T-cell (primary cell): Measurements from ENCODE around the gene LAMC3. TPM values are rescaled to one million over a fixed set of nuclear protein-coding genes. Genes with fewer than 3 reads are reported as not detected.

Source experiments
- ATAC-seq, 4 experiments: fragments of 200-7000 bp in 3 of 4; fragments of 150-1000 bp in 1 of 4; cut with Tn5 transposase; replicated peaks in 1 of 4; 1 replicate in 3 of 4; 2 replicates in 1 of 4; pipeline ENCODE4 v1.10.0; 2021; ENCODE audit warnings: moderate library complexity in 3 of 4, mild to moderate bottlenecking in 2 of 4, moderate number of reproducible peaks in 1 of 4
- CTCF ChIA-PET, 2 donors: fragments of 300-600 bp; sonication (Branson Sonifier 250); formaldehyde crosslinking; loops; one replicate each; lab custom pipeline; 2022; ENCODE audit warnings: antibody characterized with exemption in 2 of 2; lab: Charles Lee
- POLR2A ChIA-PET, 2 donors: fragments of 300-600 bp; sonication (Branson Sonifier 250); formaldehyde crosslinking; loops; one replicate each; lab custom pipeline; 2022; ENCODE audit warnings: antibody characterized with exemption in 2 of 2; lab: Charles Lee
- DNase-seq, 35 experiments: peaks; one replicate each; pipeline versions ENCODE4 v3.0.0 to v3.0.0-alpha.2; 2013 to 2023
- H3K27ac ChIP-seq: one replicate; pipeline ENCODE4 v1.5.1; 2013; ENCODE audit warnings: low read length
- H3K27me3 ChIP-seq, 2 experiments: replicated peaks in 1 of 2; 1 replicate in 1 of 2; 2 replicates in 1 of 2; pipeline versions ENCODE4 v1.6.1 to v1.7.0; 2013; ENCODE audit warnings: low read length in 1 of 2, mixed read lengths in 1 of 2; ENCODE audit not compliant: control insufficient read depth in 2 of 2, insufficient read depth in 2 of 2; ENCODE audit errors: extremely low read depth in 1 of 2
- H3K36me3 ChIP-seq, 2 donors: 1 replicate in 1 of 2; 2 replicates in 1 of 2; pipeline versions ENCODE4 v1.6.1 to v1.7.0; 2013; ENCODE audit warnings: low read length in 1 of 2; ENCODE audit not compliant: control insufficient read depth in 2 of 2, insufficient read depth in 1 of 2; ENCODE audit errors: extremely low read depth in 1 of 2
- H3K4me1 ChIP-seq, 2 experiments: 1 replicate in 1 of 2; 2 replicates in 1 of 2; pipeline versions ENCODE4 v1.6.1 to v1.7.0; 2013; ENCODE audit warnings: low read length in 2 of 2, mixed read lengths in 1 of 2; ENCODE audit not compliant: insufficient read depth in 2 of 2, control insufficient read depth in 1 of 2; ENCODE audit errors: extremely low read depth in 1 of 2
- H3K4me3 ChIP-seq, 2 donors: 1 replicate in 1 of 2; 2 replicates in 1 of 2; pipeline versions ENCODE4 v1.5.1 to v1.7.0; 2013; ENCODE audit warnings: mild to moderate bottlenecking in 2 of 2, low read length in 1 of 2, moderate library complexity in 1 of 2; ENCODE audit not compliant: control insufficient read depth in 1 of 2; ENCODE audit errors: extremely low read depth in 1 of 2
- H3K9me3 ChIP-seq: 2 replicates; pipeline ENCODE4 v1.7.0; 2013
- H3K27ac Mint-ChIP-seq, 2 donors: one replicate each; pipeline ENCODE4 v1.8.0; 2020 to 2021; ENCODE audit warnings: mild to moderate bottlenecking in 2 of 2, mixed read lengths in 2 of 2
- H3K27me3 Mint-ChIP-seq, 2 donors: one replicate each; pipeline ENCODE4 v1.8.0; 2021 to 2022; ENCODE audit warnings: mixed read lengths in 2 of 2
- H3K36me3 Mint-ChIP-seq: one replicate; pipeline ENCODE4 v1.8.0; 2021; ENCODE audit warnings: mixed read lengths
- H3K4me1 Mint-ChIP-seq, 3 donors: one replicate each; pipeline ENCODE4 v1.8.0; 2020 to 2022; ENCODE audit warnings: mixed read lengths in 3 of 3, mild to moderate bottlenecking in 1 of 3
- H3K4me3 Mint-ChIP-seq, 3 donors: one replicate each; pipeline ENCODE4 v1.8.0; 2020 to 2022; ENCODE audit warnings: mild to moderate bottlenecking in 3 of 3, mixed read lengths in 3 of 3, moderate library complexity in 3 of 3
- H3K9me3 Mint-ChIP-seq, 3 donors: one replicate each; pipeline ENCODE4 v1.8.0; 2020 to 2022; ENCODE audit warnings: mixed read lengths in 3 of 3
- WGBS: methylation state at CpG from one replicate; pipeline ENCODE4 v1.1.5; 2013; ENCODE audit warnings: missing lambda C conversion rate; ENCODE audit not compliant: insufficient coverage; 5-methylcytosine and 5-hydroxymethylcytosine counted together
- total RNA-seq, 35 experiments: library from RNA in 6 of 35; stranded (reverse) in 6 of 35; fragments of 120-200 nt in 1 of 35; gene quantifications; one replicate each; pipeline versions ENCODE4 v1.2.1 to v1.2.4 and lab custom pipeline; 2013 to 2026

The LAMC3 gene
- total RNA-seq, 5 donors from 2014 or later (not counting 1 experiment from before 2014, with no cell fraction given) = 0.35 to 3.7 (median 1.8) TPM

GRCh38 chr9:130972277-130972956 lies 36.6 kb upstream of the LAMC3 start:
- H3K36me3 ChIP-seq = no peaks in the 10 kb centered on the region
- DNase-seq (no peak), ATAC-seq (no peak)
- Mint-ChIP-seq H3K27me3 (peaks cover 14 to 36% of the 10 kb centered on the region in 2 donors), H3K4me1 (no peaks in the 10 kb centered on the region), H3K27ac (no peak overlapping the region), H3K9me3 (no peaks in the 10 kb centered on the region), H3K4me3 (no peak overlapping the region), H3K36me3 (no peaks in the 10 kb centered on the region)
- CTCF ChIA-PET = no interaction called here
- no peaks in the 10 kb centered on the region for H3K9me3 ChIP-seq
- H3K4me1 ChIP-seq = no peaks in the 10 kb centered on the region
- 61% methylated on average over 2 of the region's 6 CpGs for WGBS
- H3K4me3 ChIP-seq = no peak overlapping the region
- POLR2A ChIA-PET = no interaction called here
- peaks cover 0 to 26% of the 10 kb centered on the region in 2 experiments for H3K27me3 ChIP-seq
- no peak overlapping the region for H3K27ac ChIP-seq

DNA sequence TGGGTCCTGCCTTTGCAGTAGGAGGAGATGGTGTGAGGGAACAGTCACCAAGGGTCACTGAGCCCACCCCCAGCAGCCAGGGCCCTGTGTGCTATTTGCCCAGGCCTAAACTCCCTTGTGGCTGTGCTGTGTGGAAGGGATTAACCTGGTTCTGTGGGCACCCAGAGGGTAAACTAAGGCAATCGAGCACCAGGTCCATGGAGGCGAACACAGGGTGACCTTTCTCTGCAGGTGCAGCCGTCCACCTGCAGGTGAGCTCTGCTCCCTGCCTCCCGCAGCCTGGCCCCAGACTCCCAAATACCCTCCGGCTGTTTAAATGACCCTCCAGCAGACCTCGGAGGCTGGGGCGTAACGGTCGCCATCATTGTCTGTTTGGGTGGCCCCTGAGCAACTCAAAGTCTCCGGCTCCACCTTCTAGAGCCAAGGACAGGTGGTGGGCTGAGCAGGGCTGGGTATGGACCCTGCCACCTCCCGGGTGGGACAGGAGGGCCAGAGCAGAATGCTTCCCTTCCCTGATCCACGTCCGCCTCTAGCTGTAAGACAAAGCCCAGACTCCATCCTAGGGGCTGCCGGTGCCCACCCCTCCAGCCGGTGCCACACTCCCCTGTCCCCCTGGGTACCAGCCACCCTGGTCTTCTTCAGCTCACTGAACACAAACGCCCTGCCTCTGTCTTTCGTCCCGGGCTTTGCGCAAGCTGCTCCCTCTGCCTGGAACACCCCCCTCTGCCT lies 35.9 kb upstream of the LAMC3 start:
- H3K36me3 Mint-ChIP-seq = no peaks in the 10 kb centered on the region
- H3K4me3 ChIP-seq = no peak overlapping the region
- H3K27me3 ChIP-seq = peaks cover 0 to 32% of the 10 kb centered on the region in 2 experiments
- H3K27ac Mint-ChIP-seq = no peak overlapping the region
- H3K27ac ChIP-seq = no peak overlapping the region
- no peaks in the 10 kb centered on the region for H3K4me1 Mint-ChIP-seq
- ChIA-PET POLR2A (no interaction called here), CTCF (no interaction called here)
- DNase-seq (no peak), ATAC-seq (no peak)
- H3K9me3 ChIP-seq = no peaks in the 10 kb centered on the region
- H3K4me3 Mint-ChIP-seq = no peak overlapping the region
- H3K9me3 Mint-ChIP-seq = no peaks in the 10 kb centered on the region
- peaks cover 16 to 36% of the 10 kb centered on the region in 2 donors for H3K27me3 Mint-ChIP-seq
- no peaks in the 10 kb centered on the region for H3K36me3 ChIP-seq
- H3K4me1 ChIP-seq = no peaks in the 10 kb centered on the region
- WGBS = 85% methylated on average over 18 of the region's 19 CpGs

GRCh38 chr9:130973686-130974281 lies 35.2 kb upstream of the LAMC3 start:
- POLR2A ChIA-PET = no interaction called here

DNA sequence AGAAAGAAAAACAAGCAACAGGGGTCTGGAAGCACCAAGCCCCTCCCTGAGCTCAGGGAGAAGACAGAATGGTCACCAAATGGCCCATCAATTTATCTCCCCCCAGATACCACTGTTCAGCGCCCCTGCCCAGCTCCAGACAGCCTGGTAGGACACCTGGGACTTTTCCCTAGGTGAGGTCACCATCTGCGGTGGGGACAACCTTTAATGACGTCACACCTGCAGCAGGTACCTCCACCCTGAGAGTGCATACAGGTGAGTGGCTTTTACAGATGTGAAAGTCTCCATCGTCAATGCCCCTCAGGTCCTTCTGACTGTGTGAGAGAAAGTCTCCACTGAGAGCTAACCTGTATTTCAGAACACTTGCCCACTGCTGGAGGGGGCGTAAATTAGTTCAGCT lies 34.3 kb upstream of the LAMC3 start:
- Mint-ChIP-seq H3K27ac (no peak overlapping the region), H3K4me1 (no peaks in the 10 kb centered on the region), H3K36me3 (no peaks in the 10 kb centered on the region), H3K27me3 (peaks cover 16 to 43% of the 10 kb centered on the region in 2 donors), H3K9me3 (no peaks in the 10 kb centered on the region), H3K4me3 (no peak overlapping the region)
- H3K4me1 ChIP-seq = no peaks in the 10 kb centered on the region
- POLR2A ChIA-PET = no interaction called here
- 70% methylated on average over 3 of the region's 5 CpGs for whole genome bisulfite sequencing
- H3K27ac ChIP-seq = no peak overlapping the region
- CTCF ChIA-PET = no interaction called here
- ATAC-seq = no peak
- H3K36me3 ChIP-seq = no peaks in the 10 kb centered on the region
- no peak overlapping the region for H3K4me3 ChIP-seq
- H3K27me3 ChIP-seq = peaks cover 0 to 38% of the 10 kb centered on the region in 2 experiments
- H3K9me3 ChIP-seq = no peaks in the 10 kb centered on the region
- no peak for DNase-seq

More at GRCh38 chr9:130973686-130974281, 35.2 kb upstream of the LAMC3 start:
- Mint-ChIP-seq H3K27ac (no peak overlapping the region), H3K4me1 (no peaks in the 10 kb centered on the region), H3K9me3 (no peaks in the 10 kb centered on the region), H3K36me3 (no peaks in the 10 kb centered on the region), H3K27me3 (peaks cover 16 to 39% of the 10 kb centered on the region in 2 donors), H3K4me3 (no peak overlapping the region)
- WGBS = 67% methylated on average over 20 of the region's 21 CpGs
- Histone ChIP-seq H3K27ac (no peak overlapping the region), H3K36me3 (no peaks in the 10 kb centered on the region), H3K4me1 (no peaks in the 10 kb centered on the region), H3K9me3 (no peaks in the 10 kb centered on the region), H3K4me3 (no peak overlapping the region), H3K27me3 (peaks cover 0 to 35% of the 10 kb centered on the region in 2 experiments)
- CTCF ChIA-PET = no interaction called here
- DNase-seq (no peak), ATAC-seq (no peak)

- Mint-ChIP-seq H3K27ac (no peak overlapping the region), H3K27me3 (peaks cover 17 to 40% of the 10 kb centered on the region in 2 donors)
- H3K4me3 ChIP-seq = no peak overlapping the region
Observed at GRCh38 chr9:130975156-130975555, 33.8 kb upstream of the LAMC3 start.

GRCh38 chr9:130975932-130976841 lies 32.8 kb upstream of the LAMC3 start:
- ATAC-seq (no peak), DNase-seq (no peak)
- no peaks in the 10 kb centered on the region for H3K4me1 ChIP-seq
- CTCF ChIA-PET = interaction anchor here in 1 of 2 donors (0.6 kb wide), 1 partner anchor 176 kb away, joined by 3 read pairs; no protein-coding TSS in a partner anchor
- no peak overlapping the region for H3K4me3 ChIP-seq
- H3K9me3 ChIP-seq = no peaks in the 10 kb centered on the region
- Mint-ChIP-seq H3K27me3 (peaks cover 19 to 42% of the 10 kb centered on the region in 2 donors), H3K27ac (no peak overlapping the region), H3K9me3 (no peaks in the 10 kb centered on the region), H3K36me3 (no peaks in the 10 kb centered on the region), H3K4me3 (no peak overlapping the region), H3K4me1 (no peaks in the 10 kb centered on the region)
- no peaks in the 10 kb centered on the region for H3K36me3 ChIP-seq
- peaks cover 0 to 41% of the 10 kb centered on the region in 2 experiments for H3K27me3 ChIP-seq
- POLR2A ChIA-PET = no interaction called here
- 80% methylated on average over 8 of the region's 13 CpGs for whole genome bisulfite sequencing
- no peak overlapping the region for H3K27ac ChIP-seq

More at GRCh38 chr9:130975156-130975555, 33.8 kb upstream of the LAMC3 start:
- Mint-ChIP-seq H3K9me3 (no peaks in the 10 kb centered on the region), H3K4me3 (no peak overlapping the region), H3K36me3 (no peaks in the 10 kb centered on the region), H3K4me1 (no peaks in the 10 kb centered on the region)
- H3K4me1 ChIP-seq = no peaks in the 10 kb centered on the region
- H3K36me3 ChIP-seq = no peaks in the 10 kb centered on the region
- H3K27me3 ChIP-seq = peaks cover 0 to 39% of the 10 kb centered on the region in 2 experiments
- WGBS = 100% methylated on average over 1 of the region's 5 CpGs
- DNase-seq (no peak), ATAC-seq (no peak)
- H3K9me3 ChIP-seq = no peaks in the 10 kb centered on the region
- POLR2A ChIA-PET = no interaction called here
- CTCF ChIA-PET = no interaction called here
- H3K27ac ChIP-seq = no peak overlapping the region
